ENCODE measurements around the gene C5.
"Not testable (repeated sequence)": the region's sequence is repeated elsewhere in the genome, so short reads cannot be mapped to it uniquely, and the experiment has no call there.

DNA sequence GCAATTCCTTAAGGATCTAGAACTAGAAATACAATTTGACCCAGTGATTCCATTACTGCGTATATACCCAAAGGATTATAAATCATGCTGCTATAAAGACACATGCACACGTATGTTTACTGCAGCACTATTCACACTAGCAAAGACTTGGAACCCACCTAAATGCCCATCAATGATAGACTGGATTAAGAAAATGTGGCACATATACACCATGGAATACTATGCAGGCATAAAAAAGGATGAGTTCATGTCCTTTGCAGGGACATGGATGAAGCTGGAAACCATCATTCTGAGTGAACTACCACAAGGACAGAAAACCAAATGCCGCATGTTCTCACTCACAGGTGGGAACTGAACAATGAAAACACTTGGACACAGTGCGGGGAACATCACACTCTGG, 21.8 kb downstream of the C5 start:
- TF ChIP-seq CTCF (conservative IDR thresholded peaks at IDR 0.05); ZFX (IDR thresholded peaks at IDR 0.05): not testable (repeated sequence)
